Gastrocnemius medialis (tissue), 4 donors: Measurements from ENCODE around the gene ELOVL7.

ENCODE experiments used
- POLR2A ChIP-seq, 2 donors: fragments of 450-650 bp; IDR thresholded peaks; one replicate each; pipeline ENCODE4 v1.6.1; 2017; ENCODE audit warnings: antibody characterized with exemption in 2 of 2, mild to moderate bottlenecking in 2 of 2, moderate library complexity in 2 of 2
- TF ChIP-seq, protein P1 (sequence below), 5 experiments: fragments of 450-650 bp in 3 of 5; fragments of 200-600 bp in 2 of 5; sonication (generic) in 2 of 5; IDR thresholded peaks in 4 of 5; conservative IDR thresholded peaks in 1 of 5; 1 replicate in 4 of 5; 2 replicates in 1 of 5; pipeline ENCODE4 v1.5.1; 2016 to 2019; ENCODE audit warnings: antibody characterized with exemption in 5 of 5, mild to moderate bottlenecking in 3 of 5, moderate library complexity in 3 of 5

DNA sequence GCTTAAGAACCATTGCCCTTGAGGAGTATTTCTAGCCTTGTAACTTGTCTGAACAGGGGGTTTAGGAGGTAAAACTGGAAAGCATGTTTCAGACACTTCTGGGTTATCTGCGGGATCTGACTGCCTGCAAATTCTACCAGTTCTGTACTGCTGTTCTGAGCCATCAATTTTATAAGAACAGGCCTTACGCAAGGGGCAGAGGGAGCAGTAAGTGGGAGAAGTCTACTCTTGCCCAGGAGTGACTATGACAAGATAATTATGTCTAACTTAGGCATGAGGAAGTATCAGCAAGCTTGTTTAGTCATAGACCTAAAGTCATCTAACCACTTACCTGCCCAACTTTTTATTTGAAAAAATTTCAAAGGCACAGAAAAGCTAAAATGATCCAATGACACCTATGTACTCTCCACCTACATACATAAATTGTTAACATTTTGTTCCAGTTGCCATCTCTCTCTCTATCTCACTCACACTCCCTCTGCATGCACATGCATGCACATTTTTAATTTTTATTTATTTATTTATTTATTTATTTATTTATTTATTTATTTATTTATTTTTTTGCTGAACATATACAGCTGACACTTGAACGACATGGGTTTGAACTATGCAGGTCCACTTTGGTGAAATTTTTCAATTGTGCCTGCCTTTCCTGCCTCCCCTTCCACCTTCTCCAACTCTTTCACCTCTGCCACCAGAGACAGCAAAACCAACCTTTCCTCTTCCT, 125.7 kb downstream of the ELOVL7 start:
- TF ChIP-seq, protein P1, sequence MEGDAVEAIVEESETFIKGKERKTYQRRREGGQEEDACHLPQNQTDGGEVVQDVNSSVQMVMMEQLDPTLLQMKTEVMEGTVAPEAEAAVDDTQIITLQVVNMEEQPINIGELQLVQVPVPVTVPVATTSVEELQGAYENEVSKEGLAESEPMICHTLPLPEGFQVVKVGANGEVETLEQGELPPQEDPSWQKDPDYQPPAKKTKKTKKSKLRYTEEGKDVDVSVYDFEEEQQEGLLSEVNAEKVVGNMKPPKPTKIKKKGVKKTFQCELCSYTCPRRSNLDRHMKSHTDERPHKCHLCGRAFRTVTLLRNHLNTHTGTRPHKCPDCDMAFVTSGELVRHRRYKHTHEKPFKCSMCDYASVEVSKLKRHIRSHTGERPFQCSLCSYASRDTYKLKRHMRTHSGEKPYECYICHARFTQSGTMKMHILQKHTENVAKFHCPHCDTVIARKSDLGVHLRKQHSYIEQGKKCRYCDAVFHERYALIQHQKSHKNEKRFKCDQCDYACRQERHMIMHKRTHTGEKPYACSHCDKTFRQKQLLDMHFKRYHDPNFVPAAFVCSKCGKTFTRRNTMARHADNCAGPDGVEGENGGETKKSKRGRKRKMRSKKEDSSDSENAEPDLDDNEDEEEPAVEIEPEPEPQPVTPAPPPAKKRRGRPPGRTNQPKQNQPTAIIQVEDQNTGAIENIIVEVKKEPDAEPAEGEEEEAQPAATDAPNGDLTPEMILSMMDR (IDR thresholded peaks at IDR 0.05 in 4 of 5, conservative IDR thresholded peaks at IDR 0.05 in 1 of 5) = no peak
- no peak for TF ChIP-seq POLR2A (IDR thresholded peaks at IDR 0.05)
